ENCODE results near the gene TMEM204. TPM values are rescaled to one million over a fixed set of nuclear protein-coding genes. Genes with fewer than 3 reads are reported as not detected.

TMEM204 gene
- total RNA-seq, 4 donors from 2014 or later = 7.6 to 26.6 (median 18.8) TPM

GRCh38 chr16:1596516-1596915, 63.0 kb downstream of the TMEM204 start:
- H3K9me3 ChIP-seq = no peaks in the 10 kb centered on the region
- WGBS = 89% methylated on average over 12 of the region's 12 CpGs
- no peaks in the 10 kb centered on the region for H3K27me3 ChIP-seq
- no peak overlapping the region for H3K4me3 ChIP-seq
- H3K4me1 ChIP-seq = no peaks in the 10 kb centered on the region
- no peak overlapping the region for H3K27ac ChIP-seq
- peaks cover 24% of the 10 kb centered on the region for H3K36me3 ChIP-seq
- TF ChIP-seq POLR2AphosphoS5 (IDR thresholded peaks at IDR 0.05) (no peak), CTCF (IDR thresholded peaks at IDR 0.05) (no peak), POLR2A (IDR thresholded peaks at IDR 0.05) (no peak), EP300 (IDR thresholded peaks at IDR 0.05) (no peak)
- no peak for DNase-seq (ENCODE audit: low spot score in 2 of 2)

- Histone ChIP-seq H3K9me3 (no peaks in the 10 kb centered on the region), H3K27ac (no peak overlapping the region), H3K36me3 (peaks cover 30% of the 10 kb centered on the region), H3K4me3 (no peak overlapping the region), H3K27me3 (no peaks in the 10 kb centered on the region), H3K4me1 (no peaks in the 10 kb centered on the region)
- DNase-seq (ENCODE audit: low spot score in 2 of 2) = no peak
- no peak for TF ChIP-seq CTCF (IDR thresholded peaks at IDR 0.05)
- WGBS = 94% methylated on average over 10 of the region's 13 CpGs
These were observed 63.7 kb downstream of the TMEM204 start for GRCh38 chr16:1597154-1597553.

GRCh38 chr16:1601031-1601430, 67.6 kb downstream of the TMEM204 start:
- H3K4me1 ChIP-seq = no peaks in the 10 kb centered on the region
- H3K36me3 ChIP-seq = peaks cover 30% of the 10 kb centered on the region
- no peak for TF ChIP-seq POLR2A (IDR thresholded peaks at IDR 0.05)
- TF ChIP-seq POLR2AphosphoS5 (IDR thresholded peaks at IDR 0.05) = no peak
- no peak for TF ChIP-seq CTCF (IDR thresholded peaks at IDR 0.05)
- no peak for TF ChIP-seq EP300 (IDR thresholded peaks at IDR 0.05)
- no peak overlapping the region for H3K4me3 ChIP-seq
- no peak overlapping the region for H3K27ac ChIP-seq
- H3K27me3 ChIP-seq = no peaks in the 10 kb centered on the region
- no peak for DNase-seq (ENCODE audit: low spot score in 2 of 2)
- H3K9me3 ChIP-seq = no peaks in the 10 kb centered on the region
- WGBS = 86% methylated on average over 7 of the region's 7 CpGs

- Histone ChIP-seq H3K4me3 (no peak overlapping the region), H3K27ac (no peak overlapping the region), H3K9me3 (no peaks in the 10 kb centered on the region), H3K36me3 (peaks cover 35% of the 10 kb centered on the region), H3K27me3 (no peaks in the 10 kb centered on the region), H3K4me1 (no peaks in the 10 kb centered on the region)
- 95% methylated on average over 6 of the region's 6 CpGs for WGBS
- DNase-seq (ENCODE audit: low spot score in 2 of 2) = no peak
- no peak for TF ChIP-seq CTCF (IDR thresholded peaks at IDR 0.05)
- TF ChIP-seq POLR2A (IDR thresholded peaks at IDR 0.05) = no peak
- TF ChIP-seq EP300 (IDR thresholded peaks at IDR 0.05) = no peak
- TF ChIP-seq POLR2AphosphoS5 (IDR thresholded peaks at IDR 0.05) = no peak
These were observed 68.0 kb downstream of the TMEM204 start for GRCh38 chr16:1601489-1601888.

- no peaks in the 10 kb centered on the region for H3K27me3 ChIP-seq
- H3K27ac ChIP-seq = no peak overlapping the region
- no peaks in the 10 kb centered on the region for H3K4me1 ChIP-seq
- no peaks in the 10 kb centered on the region for H3K9me3 ChIP-seq
- WGBS = 93% methylated on average over 19 of the region's 20 CpGs
- DNase-seq (ENCODE audit: low spot score in 2 of 2) = no peak
- no peak overlapping the region for H3K4me3 ChIP-seq
- TF ChIP-seq POLR2AphosphoS5 (IDR thresholded peaks at IDR 0.05) (no peak), POLR2A (IDR thresholded peaks at IDR 0.05) (no peak), CTCF (IDR thresholded peaks at IDR 0.05) (no peak), EP300 (IDR thresholded peaks at IDR 0.05) (no peak)
- H3K36me3 ChIP-seq = peaks cover 36% of the 10 kb centered on the region
These were observed 68.8 kb downstream of the TMEM204 start for GRCh38 chr16:1602285-1602684.

Other genes with a start within 250 kb of the TMEM204 start
- gene UBE2I, start 224.0 kb upstream of the TMEM204 start, total RNA-seq = 100 to 1,000 TPM in 3 of 4 donors, 10 to 100 TPM in 1; 72.0 to 165 (median 107) TPM
- gene BAIAP3, start 200.0 kb upstream of the TMEM204 start, total RNA-seq = 1 to 10 TPM in 3 of 4 donors, under 1 TPM in 1; 0.87 to 6.2 (median 2.5) TPM
- gene TSR3, start 181.8 kb upstream of the TMEM204 start, total RNA-seq = 10 to 100 TPM; 48.5 to 70.2 (median 62.1) TPM
- gene GNPTG, start 181.7 kb upstream of the TMEM204 start, total RNA-seq = 10 to 100 TPM; 53.7 to 84.0 (median 69.5) TPM
- gene UNKL, start 119.0 kb upstream of the TMEM204 start, total RNA-seq = 10 to 100 TPM; 13.0 to 81.0 (median 33.4) TPM
- 10 to 100 TPM; 13.1 to 41.0 (median 29.3) TPM for gene UQCC4, start 112.9 kb upstream of the TMEM204 start, total RNA-seq
- 1 to 10 TPM in 1 of 4 donors, not detected in 3; 1.3 TPM for gene PERCC1, start 102.6 kb upstream of the TMEM204 start, total RNA-seq
- 1 to 10 TPM in 1 of 4 donors, under 1 TPM in 2, not detected in 1; 0.34 to 3.5 (median 0.39) TPM for gene CCDC154, start 89.1 kb upstream of the TMEM204 start, total RNA-seq
- 100 to 1,000 TPM in 2 of 4 donors, 10 to 100 TPM in 2; 61.1 to 134 (median 100) TPM for gene CLCN7, start 58.6 kb upstream of the TMEM204 start, total RNA-seq
- not detected for gene PTX4, start 44.7 kb upstream of the TMEM204 start, total RNA-seq
- gene TELO2, start 40.3 kb upstream of the TMEM204 start, total RNA-seq = 10 to 100 TPM; 28.1 to 86.1 (median 35.2) TPM
- gene IFT140, start 78.4 kb downstream of the TMEM204 start, total RNA-seq = 10 to 100 TPM; 13.8 to 38.4 (median 17.0) TPM
- 10 to 100 TPM; 15.7 to 39.3 (median 26.1) TPM for gene CRAMP1, start 78.7 kb downstream of the TMEM204 start, total RNA-seq
- 10 to 100 TPM; 22.6 to 59.2 (median 35.0) TPM for gene JPT2, start 144.6 kb downstream of the TMEM204 start, total RNA-seq
- 100 to 1,000 TPM in 1 of 4 donors, 10 to 100 TPM in 3; 56.0 to 206 (median 82.1) TPM for gene MAPK8IP3, start 172.5 kb downstream of the TMEM204 start, total RNA-seq
- gene NME3, start 237.9 kb downstream of the TMEM204 start, total RNA-seq = 100 to 1,000 TPM in 3 of 4 donors, 10 to 100 TPM in 1; 76.9 to 115 (median 103) TPM
- gene EME2, start 239.1 kb downstream of the TMEM204 start, total RNA-seq = 10 to 100 TPM in 2 of 4 donors, 1 to 10 TPM in 2; 9.8 to 26.3 (median 15.1) TPM
- 10 to 100 TPM; 46.8 to 74.3 (median 64.9) TPM for gene MRPS34, start 239.5 kb downstream of the TMEM204 start, total RNA-seq
- 100 to 1,000 TPM; 124 to 205 (median 156) TPM for gene SPSB3, start 248.9 kb downstream of the TMEM204 start, total RNA-seq
- gene NUBP2, start 249.3 kb downstream of the TMEM204 start, total RNA-seq = 100 to 1,000 TPM in 1 of 4 donors, 10 to 100 TPM in 3; 55.4 to 115 (median 90.8) TPM

Measured in suprapubic skin (tissue), 4 donors.